T-helper 1 cell treated with Interleukin-12 subunit alpha and Interleukin-12 subunit beta and Interleukin-4 antibody, amounts not matched to agents 30 μg/mL and 1 μg/mL, for 36 hours (primary cell): Measurements from ENCODE around the gene ZCWPW1.
A peak's percentile ranks its signal among the peaks of the same experiment; 100 is the strongest.

Experiments
- H3K27ac Mint-ChIP-seq: one replicate; pipeline ENCODE4 v1.8.0; 2021; ENCODE audit warnings: mild to moderate bottlenecking, mixed read lengths
- H3K27me3 Mint-ChIP-seq: one replicate; pipeline ENCODE4 v1.8.0; 2021; ENCODE audit warnings: low read depth, mixed read lengths
- H3K36me3 Mint-ChIP-seq: one replicate; pipeline ENCODE4 v1.8.0; 2021; ENCODE audit warnings: low read depth, mixed read lengths
- H3K4me1 Mint-ChIP-seq: one replicate; pipeline ENCODE4 v1.8.0; 2021; ENCODE audit warnings: low read depth, mixed read lengths
- H3K4me3 Mint-ChIP-seq: one replicate; pipeline ENCODE4 v1.8.0; 2021; ENCODE audit warnings: mild to moderate bottlenecking, moderate library complexity, mixed read lengths
- H3K9me3 Mint-ChIP-seq: one replicate; pipeline ENCODE4 v1.8.0; 2021; ENCODE audit warnings: mixed read lengths

Gene ZCWPW1

DNA sequence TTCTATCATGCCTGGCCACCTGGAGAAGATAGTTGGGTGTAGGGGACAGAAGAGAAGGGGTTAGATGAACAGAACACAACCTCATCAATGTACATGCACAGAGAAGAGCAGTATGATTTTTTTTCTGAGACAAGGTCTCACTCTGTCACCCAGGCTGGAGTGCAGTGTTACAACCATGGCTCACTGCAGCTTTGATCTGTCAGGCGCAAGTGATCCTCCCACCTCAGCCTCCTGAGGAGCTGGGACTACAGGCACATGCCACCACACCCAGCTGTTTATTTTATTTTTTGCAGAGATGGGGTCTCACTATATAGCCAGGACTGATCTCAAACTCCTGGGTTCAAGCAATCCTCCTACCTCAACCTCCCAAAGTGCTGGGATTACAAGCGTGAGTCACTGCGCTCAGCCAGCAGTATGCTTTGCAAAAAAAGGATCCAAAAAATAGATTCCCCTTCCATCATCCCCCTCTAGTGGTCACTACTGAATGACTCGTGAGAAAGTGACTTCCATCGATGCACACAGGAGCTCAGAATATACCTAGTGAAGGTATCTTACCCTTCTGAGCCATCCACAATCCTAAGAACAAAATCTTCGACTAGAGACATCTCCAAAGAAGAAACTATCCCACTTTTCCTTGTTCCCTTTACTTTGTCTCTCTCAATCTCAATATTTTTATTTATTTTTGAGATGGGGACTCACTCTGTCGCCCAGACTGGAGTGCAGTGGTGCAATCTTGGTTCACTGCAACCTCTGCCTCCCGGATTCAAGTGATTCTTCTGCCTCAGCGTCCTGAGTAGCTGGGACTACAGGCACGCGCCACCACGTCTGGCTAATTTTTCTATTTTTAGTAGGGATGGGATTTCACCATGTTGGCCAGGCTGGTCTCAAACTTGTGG is 21.0 kb downstream of the ZCWPW1 start:
- Mint-ChIP-seq H3K27ac (no peak overlapping the region), H3K9me3 (no peaks in the 10 kb centered on the region), H3K36me3 (no peaks in the 10 kb centered on the region), H3K4me3 (no peak overlapping the region), H3K27me3 (peaks cover 29% of the 10 kb centered on the region), H3K4me1 (no peaks in the 10 kb centered on the region)

DNA sequence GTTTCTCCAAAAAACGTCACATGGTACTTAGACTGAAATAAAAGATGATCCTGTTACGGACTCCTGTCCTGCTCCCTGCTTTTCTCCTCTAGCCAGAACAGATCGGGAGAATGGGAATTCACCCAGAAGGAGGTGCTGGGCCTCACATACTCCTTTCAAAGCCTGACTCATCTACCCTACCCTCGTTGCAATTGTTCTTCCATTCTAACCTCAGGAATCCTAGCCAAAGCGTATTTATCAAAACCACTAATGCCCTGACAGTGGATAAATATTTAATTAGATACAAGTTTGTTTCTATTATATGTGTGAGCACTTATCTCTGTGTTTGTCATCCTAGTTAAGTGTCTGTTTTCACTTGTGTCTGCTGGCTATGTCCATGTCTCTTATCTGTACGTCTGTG is 21.7 kb downstream of the ZCWPW1 start:
- no peak overlapping the region for H3K27ac Mint-ChIP-seq
- no peaks in the 10 kb centered on the region for H3K36me3 Mint-ChIP-seq
- H3K4me3 Mint-ChIP-seq, result no peak overlapping the region
- no peaks in the 10 kb centered on the region for H3K9me3 Mint-ChIP-seq
- H3K4me1 Mint-ChIP-seq, result no peaks in the 10 kb centered on the region
- H3K27me3 Mint-ChIP-seq, result peaks cover 31% of the 10 kb centered on the region

DNA sequence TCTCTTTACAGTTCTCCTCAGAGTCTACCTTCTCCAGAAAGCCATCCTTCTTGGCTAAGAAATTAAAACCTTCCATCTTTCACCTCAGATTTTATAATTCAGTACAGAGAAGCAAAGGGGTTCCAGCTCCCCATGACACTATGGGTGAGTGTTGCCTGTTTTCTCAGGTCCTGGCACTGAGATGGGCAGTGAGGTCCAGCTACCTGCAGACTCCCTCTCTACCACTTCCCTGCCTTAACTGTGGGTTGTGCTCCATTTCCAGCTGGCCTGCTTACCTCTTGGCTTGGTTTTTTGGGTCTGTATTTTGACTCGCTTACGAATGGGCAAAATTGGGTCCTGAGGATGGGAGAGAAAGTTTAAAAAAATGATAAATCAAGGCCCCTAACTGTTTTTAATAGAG is 26.3 kb downstream of the ZCWPW1 start:
- Mint-ChIP-seq H3K27ac (no peak overlapping the region), H3K4me3 (no peak overlapping the region), H3K27me3 (peaks cover 61% of the 10 kb centered on the region), H3K4me1 (peaks cover 11% of the 10 kb centered on the region), H3K9me3 (no peaks in the 10 kb centered on the region), H3K36me3 (no peaks in the 10 kb centered on the region)

DNA sequence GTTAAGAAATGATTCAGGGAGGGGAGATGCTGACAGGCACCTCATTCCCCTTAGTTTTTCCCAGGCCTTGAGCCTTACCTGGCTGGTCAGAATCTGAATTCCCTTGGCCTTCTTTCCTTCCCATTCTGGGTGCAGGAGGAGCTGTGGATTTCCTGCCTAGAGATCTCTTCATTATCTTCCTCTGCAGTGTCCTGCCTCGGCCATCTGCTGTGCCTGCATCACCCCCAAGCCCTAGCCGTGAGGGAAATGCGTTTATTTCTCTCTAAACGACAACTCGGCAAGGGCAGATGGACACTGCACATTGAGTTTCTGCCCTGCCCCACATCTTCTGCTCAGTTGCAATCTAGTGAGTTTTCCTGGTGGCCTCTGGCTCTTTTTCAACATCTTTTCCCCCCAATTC is 26.7 kb downstream of the ZCWPW1 start:
- Mint-ChIP-seq H3K4me3 (no peak overlapping the region), H3K27me3 (peaks cover 61% of the 10 kb centered on the region), H3K27ac (no peak overlapping the region), H3K36me3 (no peaks in the 10 kb centered on the region), H3K4me1 (peaks cover 14% of the 10 kb centered on the region), H3K9me3 (no peaks in the 10 kb centered on the region)

DNA sequence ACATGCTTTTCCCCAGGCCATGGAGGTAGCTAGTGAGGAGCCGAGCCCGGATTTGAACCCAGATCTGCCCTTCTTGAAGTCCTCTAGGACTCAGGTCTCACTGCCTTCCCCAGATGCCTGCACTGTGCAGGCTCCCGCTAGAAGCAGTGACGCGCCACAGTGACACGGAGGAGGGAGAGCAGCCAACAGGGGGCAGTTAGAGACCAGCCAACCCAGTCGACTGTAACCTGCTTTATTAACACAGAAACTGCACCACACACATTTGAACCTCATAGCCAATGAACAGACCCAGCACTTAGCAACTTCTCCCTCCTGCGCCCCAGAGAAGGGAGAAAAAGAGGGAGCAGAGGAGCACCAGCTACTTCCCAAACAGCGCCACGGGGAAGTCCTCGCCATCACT is 27.8 kb downstream of the ZCWPW1 start:
- no peaks in the 10 kb centered on the region for H3K36me3 Mint-ChIP-seq
- peaks cover 63% of the 10 kb centered on the region for H3K27me3 Mint-ChIP-seq
- H3K27ac Mint-ChIP-seq, result no peak overlapping the region
- no peaks in the 10 kb centered on the region for H3K9me3 Mint-ChIP-seq
- H3K4me1 Mint-ChIP-seq, result peaks cover 19% of the 10 kb centered on the region
- no peak overlapping the region for H3K4me3 Mint-ChIP-seq

DNA sequence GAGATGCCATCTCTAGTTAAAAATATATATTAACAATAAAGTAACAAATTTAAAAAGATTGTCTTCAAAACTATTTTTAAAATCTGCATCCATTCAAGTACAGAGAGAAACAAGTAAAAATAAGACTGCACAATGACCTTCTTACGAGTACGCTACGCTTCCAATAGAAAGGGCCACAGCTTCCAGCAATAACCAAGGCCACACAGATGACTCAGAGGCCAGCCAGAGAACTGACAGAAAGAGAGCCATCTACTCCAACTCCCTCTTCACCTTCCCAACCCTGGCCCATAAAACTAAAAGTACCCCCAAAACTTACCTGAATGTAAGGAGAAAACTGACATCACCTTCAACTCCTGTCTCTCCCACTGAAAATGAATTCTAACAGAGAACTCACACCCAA is 28.5 kb downstream of the ZCWPW1 start:
- Mint-ChIP-seq H3K27me3 (peaks cover 64% of the 10 kb centered on the region), H3K4me1 (peaks cover 19% of the 10 kb centered on the region), H3K9me3 (no peaks in the 10 kb centered on the region), H3K4me3 (no peak overlapping the region), H3K27ac (no peak overlapping the region), H3K36me3 (no peaks in the 10 kb centered on the region)

DNA sequence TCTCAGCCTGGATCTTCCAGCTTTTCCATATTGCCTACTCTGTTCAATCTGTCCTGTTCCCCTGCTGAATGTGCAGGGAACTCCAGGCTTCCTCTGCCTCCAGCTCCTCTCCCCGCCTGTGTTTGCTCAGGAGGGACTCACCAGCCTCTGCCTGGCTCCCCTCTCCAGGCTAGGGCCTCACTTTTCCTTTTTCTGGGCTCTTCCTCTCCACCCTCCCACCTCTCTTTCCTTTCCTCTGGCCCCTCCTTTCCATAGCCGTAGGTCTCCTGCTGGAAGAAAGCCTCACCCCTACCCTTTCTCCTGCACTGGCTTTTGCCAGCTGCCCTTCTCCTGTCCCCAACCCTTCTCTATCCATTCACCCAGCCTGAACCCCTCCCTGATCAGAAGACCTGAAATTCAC is 30.3 kb downstream of the ZCWPW1 start:
- Mint-ChIP-seq H3K4me3 (no peak overlapping the region), H3K27ac (peak overlapping the region; percentile 46), H3K27me3 (peaks cover 65% of the 10 kb centered on the region), H3K36me3 (no peaks in the 10 kb centered on the region), H3K9me3 (no peaks in the 10 kb centered on the region), H3K4me1 (peaks cover 19% of the 10 kb centered on the region)

DNA sequence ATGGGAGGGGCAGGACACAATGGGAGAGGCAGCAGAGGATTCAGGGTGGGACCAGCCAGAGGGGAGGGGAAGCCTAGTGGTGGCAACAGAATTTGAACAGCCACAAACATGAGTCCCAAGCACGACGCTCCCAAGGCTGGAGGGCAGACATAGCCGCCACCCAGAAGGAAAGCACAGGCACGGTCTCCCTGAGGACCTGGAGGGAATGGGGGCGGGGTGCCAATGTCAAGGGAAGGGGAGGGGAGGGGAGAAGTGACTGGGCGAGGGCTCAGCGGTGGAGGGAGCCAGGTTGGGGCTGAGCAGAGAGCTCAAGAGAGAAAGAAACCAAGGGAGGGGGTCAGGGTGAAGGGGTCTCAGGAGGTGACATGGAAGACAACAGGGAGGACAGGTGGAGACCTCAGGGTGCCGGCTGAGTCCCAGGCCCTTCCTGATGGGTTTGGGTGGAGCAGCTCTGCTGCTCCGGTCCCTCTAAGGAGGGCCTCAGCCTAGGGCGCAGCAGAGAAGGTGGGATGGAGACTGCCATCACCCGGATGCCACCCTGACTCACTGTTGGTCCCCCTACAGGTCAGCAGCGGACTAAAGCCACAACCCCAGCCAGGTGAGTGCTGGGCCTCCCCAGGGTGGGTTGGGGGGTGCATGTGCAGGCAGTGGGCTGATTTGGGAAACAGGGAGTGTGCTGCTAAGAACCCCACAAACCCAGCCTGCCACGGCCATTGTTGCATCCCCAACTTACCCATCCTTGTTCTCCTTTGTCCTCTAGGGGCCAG is 31.0 kb downstream of the ZCWPW1 start:
- Mint-ChIP-seq H3K36me3 (no peaks in the 10 kb centered on the region), H3K4me1 (peaks cover 19% of the 10 kb centered on the region), H3K27me3 (peaks cover 69% of the 10 kb centered on the region), H3K4me3 (no peak overlapping the region), H3K27ac (peak overlapping the region; percentile 79), H3K9me3 (no peaks in the 10 kb centered on the region)

DNA sequence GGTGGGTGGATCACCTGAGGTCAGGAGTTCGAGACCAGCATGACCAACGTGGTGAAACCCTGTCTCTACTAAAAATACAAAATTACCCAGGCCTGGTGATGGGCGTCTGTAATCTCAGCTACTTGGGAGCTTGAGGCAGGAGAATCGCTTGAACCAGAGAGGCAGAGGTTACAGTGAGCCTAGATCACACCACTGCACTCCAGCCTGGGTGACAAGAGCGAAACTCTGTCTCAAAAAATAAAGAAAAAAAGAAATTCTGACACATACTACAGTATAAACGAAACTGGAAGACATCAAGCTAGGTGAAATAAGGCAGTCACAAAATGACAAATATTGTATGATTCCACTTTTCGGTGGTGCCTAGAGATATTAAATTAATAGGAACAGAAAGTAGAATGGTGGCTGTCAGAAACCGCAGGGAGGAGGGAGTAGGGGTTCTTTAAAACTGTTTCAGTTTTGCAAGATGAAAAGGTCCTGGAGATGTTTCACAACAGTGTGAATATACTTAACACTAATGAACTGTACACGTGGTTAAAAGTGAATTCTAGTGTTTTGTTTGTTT is 32.0 kb downstream of the ZCWPW1 start:
- H3K27ac Mint-ChIP-seq, result peak overlapping the region; percentile 79
- peak overlapping the region; percentile 19 for H3K4me3 Mint-ChIP-seq
- peaks cover 19% of the 10 kb centered on the region for H3K4me1 Mint-ChIP-seq
- H3K9me3 Mint-ChIP-seq, result no peaks in the 10 kb centered on the region
- no peaks in the 10 kb centered on the region for H3K36me3 Mint-ChIP-seq
- peaks cover 71% of the 10 kb centered on the region for H3K27me3 Mint-ChIP-seq

DNA sequence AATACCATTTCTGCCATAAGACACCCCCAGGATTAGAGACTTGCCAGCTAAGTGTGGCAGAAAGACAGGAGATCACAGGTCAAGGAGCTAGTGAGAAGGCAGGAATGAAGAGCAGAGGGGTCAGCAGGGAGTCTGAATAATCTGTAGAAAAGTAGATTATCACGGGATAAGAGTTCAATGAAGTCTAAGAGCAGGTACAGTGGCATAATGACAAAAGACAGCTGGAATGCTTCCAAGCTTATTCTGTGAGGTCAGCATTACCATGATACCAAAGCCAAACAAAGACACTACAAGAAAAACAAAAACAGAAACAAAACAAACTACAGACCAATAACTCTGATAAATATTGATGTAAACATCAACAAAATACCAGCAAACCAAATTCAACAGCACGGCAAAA is 34.4 kb downstream of the ZCWPW1 start:
- Mint-ChIP-seq H3K4me1 (peaks cover 19% of the 10 kb centered on the region), H3K4me3 (no peak overlapping the region), H3K36me3 (no peaks in the 10 kb centered on the region), H3K9me3 (no peaks in the 10 kb centered on the region), H3K27ac (no peak overlapping the region), H3K27me3 (peaks cover 67% of the 10 kb centered on the region)

DNA sequence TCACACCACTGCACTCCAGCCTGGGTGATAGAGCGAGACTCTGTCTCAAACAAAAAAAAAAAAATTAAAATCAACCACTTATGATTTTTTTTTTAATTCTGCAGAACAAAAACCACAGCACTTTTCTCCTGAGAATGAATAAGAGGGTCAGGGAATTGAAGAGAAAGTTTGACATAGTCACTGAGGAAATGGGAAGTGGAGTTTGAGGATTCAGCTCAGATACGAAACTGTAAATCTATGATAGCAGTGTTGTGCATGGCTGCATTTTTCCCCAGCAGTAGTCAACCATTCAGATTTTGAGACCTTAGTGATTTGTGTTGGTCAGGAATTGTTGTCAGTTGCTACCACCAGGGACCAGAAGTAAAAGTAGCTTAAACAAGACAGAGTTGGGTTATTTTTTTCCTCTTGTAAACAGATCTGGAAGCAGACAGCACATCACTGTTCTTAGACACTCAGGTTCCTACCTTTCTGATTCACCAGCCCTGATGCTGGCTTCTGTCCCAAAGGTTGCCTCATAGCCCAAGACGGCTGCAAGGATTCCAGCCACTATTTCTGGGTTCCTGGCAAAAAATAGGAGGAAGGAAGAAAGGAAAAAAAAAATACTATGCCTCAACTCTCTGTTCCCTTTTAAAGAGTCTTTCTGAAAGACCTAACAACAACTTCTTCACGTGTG is 35.1 kb downstream of the ZCWPW1 start:
- Mint-ChIP-seq H3K36me3 (no peaks in the 10 kb centered on the region), H3K27me3 (peaks cover 60% of the 10 kb centered on the region), H3K4me3 (no peak overlapping the region), H3K27ac (no peak overlapping the region), H3K9me3 (no peaks in the 10 kb centered on the region), H3K4me1 (peaks cover 16% of the 10 kb centered on the region)

DNA sequence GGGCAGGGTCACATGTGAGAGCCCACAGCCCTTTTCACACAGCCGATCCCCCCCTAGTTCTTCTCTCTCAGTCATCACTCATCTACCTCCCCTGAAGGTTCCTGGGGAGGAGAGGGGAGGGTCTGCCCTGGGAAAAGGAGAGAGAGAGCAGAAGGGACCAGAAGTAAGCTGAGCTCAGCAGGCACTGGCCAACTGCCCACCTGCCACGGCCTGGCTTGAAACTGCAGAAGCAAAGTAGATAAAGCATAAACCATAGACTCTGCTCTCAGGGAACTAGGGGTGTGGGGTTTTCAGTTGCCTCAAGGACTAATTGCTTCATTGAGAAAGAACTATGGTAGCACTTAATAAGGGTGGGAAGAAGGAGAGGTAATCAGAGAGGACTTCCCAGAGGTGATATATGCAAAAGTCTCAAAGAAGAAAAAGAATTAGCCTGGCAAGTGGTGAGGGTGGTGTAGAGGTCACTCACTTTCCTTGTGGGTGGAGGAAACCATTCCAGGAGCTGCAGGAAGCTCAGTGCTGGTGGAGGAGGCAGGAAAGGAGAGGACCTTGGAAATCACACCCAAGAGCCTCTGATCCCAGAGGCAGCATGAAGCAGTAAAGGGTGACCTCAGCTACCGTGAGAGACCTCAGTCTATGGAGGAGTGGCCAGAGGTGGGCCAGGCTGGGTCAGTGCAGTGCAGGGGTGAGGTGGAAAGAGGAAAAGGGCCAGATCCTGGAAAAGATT is 38.1 kb downstream of the ZCWPW1 start:
- no peak overlapping the region for H3K4me3 Mint-ChIP-seq
- peaks cover 45% of the 10 kb centered on the region for H3K27me3 Mint-ChIP-seq
- H3K36me3 Mint-ChIP-seq, result no peaks in the 10 kb centered on the region
- no peak overlapping the region for H3K27ac Mint-ChIP-seq
- no peaks in the 10 kb centered on the region for H3K4me1 Mint-ChIP-seq
- H3K9me3 Mint-ChIP-seq, result no peaks in the 10 kb centered on the region

DNA sequence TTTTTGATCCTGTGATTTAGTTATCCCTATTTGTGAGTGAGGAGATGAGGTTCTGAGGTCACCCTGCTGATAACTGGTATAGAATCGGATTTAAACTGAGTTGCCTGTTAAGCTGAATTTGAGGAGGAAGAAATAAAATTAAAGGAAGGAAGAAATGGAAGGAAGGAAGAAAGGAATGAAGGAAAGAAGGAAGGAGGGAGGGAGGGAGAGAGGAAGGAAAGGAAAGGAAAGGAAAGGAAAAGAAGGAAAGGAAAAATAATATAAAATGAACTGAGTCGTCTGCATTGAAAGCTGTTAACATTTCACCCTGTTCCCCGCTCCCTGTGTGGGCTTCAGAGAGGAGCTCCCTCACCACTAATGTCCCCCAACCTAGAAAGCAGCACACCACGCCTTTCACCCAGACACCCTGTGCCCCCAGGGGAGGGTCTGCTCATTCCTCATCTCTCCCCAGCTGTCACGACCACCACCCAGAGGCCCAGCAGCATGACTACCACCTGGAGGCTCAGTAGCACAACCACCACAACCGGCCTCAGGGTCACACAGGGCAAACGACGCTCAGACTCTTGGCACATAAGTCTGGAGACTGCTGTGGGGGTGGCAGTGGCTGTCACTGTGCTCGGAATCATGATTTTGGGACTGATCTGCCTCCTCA is 38.9 kb downstream of the ZCWPW1 start:
- H3K36me3 Mint-ChIP-seq, result no peaks in the 10 kb centered on the region
- no peaks in the 10 kb centered on the region for H3K4me1 Mint-ChIP-seq
- no peaks in the 10 kb centered on the region for H3K9me3 Mint-ChIP-seq
- H3K4me3 Mint-ChIP-seq, result no peak overlapping the region
- no peak overlapping the region for H3K27ac Mint-ChIP-seq
- H3K27me3 Mint-ChIP-seq, result peaks cover 46% of the 10 kb centered on the region
